A549 (cell line): ENCODE data around the gene TRAK2.

ENCODE experiments used
- CHD2 ChIP-seq: fragments of 150-350 bp; IDR thresholded peaks from 2 replicates; pipeline ENCODE4 v1.6.1; 2014; ENCODE audit warnings: low read length; ENCODE audit not compliant: partially characterized antibody
- CTCF ChIP-seq: fragments of >200 bp; sonication (Bioruptor Twin); formaldehyde crosslinking; IDR thresholded peaks from 3 replicates; pipeline ENCODE4 v1.5.1; 2016
- MAZ ChIP-seq: fragments of 150-350 bp; IDR thresholded peaks from 2 replicates; pipeline ENCODE4 v1.6.1; 2014; ENCODE audit warnings: antibody characterized with exemption, low read depth, low read length, borderline replicate concordance
- POLR2A ChIP-seq: IDR thresholded peaks from 2 replicates; pipeline ENCODE4 v1.6.1; 2012; ENCODE audit warnings: mild to moderate bottlenecking, low read length
- USF2 ChIP-seq: fragments of 450-650 bp; IDR thresholded peaks from 2 replicates; pipeline ENCODE4 v1.6.1; 2014; ENCODE audit warnings: antibody characterized with exemption

- TF ChIP-seq CHD2 (no peak), MAZ (no peak), CTCF (no peak), POLR2A (no peak), USF2 (no peak)
Measured at GRCh38 chr2:201448061-201448460, 3.2 kb downstream of the TRAK2 start.
